GM12872 (cell line): ENCODE data around the gene EXOSC7.

Source experiments
- TF ChIP-seq, protein P1 (sequence below): IDR thresholded peaks from 3 replicates; pipeline ENCODE4 v1.5.1; 2011; ENCODE audit warnings: low read depth, mild to moderate bottlenecking, low read length, moderate library complexity; ENCODE audit not compliant: insufficient read depth

Gene EXOSC7

DNA sequence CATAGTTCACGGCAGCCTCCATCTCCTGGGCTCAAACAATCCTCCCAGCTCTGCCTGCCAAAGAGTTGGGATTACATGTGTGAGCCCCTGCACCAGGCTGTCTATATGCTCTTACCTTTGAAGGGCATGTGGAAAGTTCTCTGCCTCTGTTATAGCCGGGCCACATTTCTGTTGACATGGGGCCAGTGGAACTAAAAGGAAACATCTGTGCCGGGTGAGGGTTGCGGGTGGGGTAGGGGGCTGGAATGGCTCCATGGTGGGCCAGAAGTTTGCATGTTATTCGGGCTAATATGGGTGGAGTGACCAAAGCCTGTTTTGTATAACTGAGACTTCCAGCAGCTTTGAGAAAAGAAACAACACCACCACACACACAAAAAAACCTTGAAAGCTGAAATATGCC is 41.8 kb downstream of the EXOSC7 start:
- TF ChIP-seq, protein P1, sequence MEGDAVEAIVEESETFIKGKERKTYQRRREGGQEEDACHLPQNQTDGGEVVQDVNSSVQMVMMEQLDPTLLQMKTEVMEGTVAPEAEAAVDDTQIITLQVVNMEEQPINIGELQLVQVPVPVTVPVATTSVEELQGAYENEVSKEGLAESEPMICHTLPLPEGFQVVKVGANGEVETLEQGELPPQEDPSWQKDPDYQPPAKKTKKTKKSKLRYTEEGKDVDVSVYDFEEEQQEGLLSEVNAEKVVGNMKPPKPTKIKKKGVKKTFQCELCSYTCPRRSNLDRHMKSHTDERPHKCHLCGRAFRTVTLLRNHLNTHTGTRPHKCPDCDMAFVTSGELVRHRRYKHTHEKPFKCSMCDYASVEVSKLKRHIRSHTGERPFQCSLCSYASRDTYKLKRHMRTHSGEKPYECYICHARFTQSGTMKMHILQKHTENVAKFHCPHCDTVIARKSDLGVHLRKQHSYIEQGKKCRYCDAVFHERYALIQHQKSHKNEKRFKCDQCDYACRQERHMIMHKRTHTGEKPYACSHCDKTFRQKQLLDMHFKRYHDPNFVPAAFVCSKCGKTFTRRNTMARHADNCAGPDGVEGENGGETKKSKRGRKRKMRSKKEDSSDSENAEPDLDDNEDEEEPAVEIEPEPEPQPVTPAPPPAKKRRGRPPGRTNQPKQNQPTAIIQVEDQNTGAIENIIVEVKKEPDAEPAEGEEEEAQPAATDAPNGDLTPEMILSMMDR: no peak

DNA sequence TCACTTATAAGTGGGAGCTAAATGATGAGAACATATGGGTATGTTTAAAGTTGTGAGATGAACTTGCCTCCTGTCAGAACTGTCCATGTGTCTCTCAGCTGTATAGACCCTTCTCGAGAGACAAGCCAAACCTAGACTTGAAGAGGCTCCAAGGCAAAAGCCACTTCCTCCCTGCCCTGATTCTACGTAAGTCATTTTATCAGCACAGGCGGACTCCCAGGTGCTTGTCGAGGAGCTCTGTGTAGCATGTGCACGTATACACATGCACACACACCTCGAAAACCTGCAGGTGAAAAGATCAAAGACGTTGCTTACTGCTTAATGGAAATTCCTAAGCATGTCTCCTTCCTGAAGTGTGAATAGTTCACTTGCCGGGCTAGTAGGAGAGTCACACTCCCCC is 44.5 kb downstream of the EXOSC7 start:
- TF ChIP-seq, protein P1: no peak

DNA sequence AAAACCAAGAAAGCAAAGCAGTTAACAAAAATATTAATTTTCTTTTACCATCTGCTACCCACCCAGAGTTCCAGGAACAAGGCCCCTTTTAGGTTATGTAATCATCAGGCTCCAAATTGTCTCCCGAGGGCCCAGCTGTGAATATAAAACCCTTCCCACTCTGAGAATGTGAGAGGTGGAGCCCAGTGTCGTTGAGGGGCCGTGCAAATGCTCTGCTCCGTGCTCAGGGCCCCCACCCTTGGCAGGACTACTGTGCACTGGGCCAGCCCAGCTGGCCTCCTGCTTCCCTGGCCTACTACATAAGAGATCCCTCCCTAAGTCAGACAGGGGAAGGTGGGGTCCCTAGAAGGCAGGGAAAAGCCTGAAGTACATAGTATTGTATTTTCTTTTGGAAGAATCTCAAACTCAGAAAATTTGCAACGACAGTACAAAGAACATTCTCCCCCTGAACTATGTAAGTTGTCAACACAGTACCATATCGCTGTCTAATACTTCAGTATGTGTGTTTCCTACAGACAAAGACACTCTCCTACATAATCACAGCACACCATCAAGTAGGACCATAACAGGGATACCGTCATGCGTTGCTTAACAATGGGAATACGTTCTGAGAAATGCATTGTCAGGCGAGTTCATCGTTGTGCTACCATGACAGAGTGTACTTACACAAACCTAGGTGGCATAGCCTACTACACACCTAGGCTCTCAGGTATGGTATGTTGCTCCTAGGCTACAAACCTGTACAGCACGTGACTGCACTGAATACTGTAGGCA is 45.7 kb downstream of the EXOSC7 start:
- TF ChIP-seq, protein P1: no peak

DNA sequence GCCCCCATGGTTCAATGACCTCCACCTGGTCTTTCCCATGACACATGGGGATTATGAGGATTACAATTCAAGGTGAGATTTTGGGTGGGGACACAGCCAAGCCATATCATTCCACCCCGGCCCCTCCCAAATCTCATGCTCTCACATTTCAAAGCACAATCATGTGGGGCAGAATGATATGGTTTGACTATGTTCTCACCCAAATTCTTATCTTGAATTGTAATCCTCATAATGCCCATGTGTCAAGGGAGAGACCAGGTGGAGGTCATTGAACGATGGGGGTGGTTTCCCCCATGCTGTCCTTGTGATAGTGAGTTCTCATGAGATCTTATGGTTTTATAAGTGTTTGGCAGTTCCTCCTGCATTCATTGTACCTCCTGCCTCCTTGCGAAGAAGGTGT is 47.6 kb downstream of the EXOSC7 start:
- TF ChIP-seq, protein P1: no peak

DNA sequence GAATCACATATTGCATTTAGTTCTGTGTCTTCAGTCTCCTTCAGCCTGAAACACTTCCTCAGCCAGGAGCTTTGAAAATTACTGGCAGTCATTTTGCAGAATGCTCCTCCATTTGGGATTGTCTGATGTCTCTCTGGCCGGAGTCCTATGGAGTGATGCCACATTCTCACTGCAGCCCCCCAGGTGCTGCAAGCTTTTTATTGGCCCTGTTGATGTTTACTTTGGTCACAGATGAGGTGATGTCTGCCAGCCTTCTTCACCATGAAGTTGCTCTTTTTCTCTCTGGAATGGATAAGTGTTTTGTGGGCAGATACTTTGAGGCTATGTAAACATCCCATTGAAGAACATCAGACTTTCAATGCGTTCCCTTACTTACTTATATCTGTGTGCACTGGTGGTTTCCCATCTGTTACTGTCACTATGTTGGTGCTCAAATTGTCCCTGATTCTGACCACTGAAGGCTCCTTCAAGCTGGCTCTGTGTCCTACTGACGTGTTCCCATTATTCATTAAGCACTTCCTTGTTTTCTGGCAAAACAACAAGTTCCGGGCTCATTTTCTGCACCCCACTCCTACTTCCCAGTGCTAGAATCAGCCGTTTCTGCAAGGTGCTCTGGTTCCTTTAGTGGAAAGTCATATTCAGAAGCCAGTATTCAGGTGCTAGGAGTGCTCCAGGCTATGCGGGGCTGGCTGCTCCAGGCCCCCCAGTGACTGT is 48.7 kb downstream of the EXOSC7 start:
- TF ChIP-seq, protein P1: no peak

DNA sequence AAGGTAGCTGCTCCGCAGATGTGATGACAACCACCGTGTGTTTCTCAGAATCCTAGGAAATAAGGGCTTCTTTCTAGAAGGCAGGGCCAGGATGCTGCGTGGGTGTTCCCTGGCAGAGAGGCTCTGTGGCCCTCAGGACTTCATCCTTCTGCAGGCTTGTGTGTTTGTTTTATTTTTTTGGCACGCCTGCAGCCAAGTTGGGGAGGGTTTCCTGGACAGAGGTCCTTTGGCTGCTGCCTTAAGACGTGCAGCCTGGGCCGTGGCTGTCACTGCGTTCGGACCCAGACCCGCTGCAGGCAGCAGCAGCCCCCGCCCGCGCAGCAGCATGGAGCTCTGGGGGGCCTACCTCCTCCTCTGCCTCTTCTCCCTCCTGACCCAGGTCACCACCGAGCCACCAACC is 50.0 kb downstream of the EXOSC7 start, which contains the start of gene CLEC3B:
CLEC3B (plus strand) TSS at position 266 of the 400 bp plus-strand sequence; CDS start at position 326, 60 bp downstream.
- TF ChIP-seq, protein P1: no peak

DNA sequence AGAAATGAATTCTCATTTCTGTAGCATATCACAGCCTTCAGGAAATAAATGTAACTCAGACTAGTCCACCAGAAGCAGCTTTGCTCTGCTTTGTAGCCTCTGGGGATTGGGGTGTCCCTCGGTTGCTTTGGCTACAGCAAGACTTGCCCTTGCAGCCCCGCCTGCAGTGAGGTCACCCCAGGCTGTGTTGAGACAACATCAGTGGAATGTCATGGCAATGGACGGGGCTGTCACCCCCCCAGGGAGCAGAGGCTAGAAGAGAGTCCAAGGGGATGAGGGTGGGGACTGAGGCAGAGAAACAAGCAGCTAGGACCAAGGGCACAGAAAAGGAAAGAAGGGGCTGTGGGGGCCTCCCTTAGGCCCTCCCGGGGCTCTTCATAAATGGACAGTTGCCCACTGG is 50.9 kb downstream of the EXOSC7 start:
- TF ChIP-seq, protein P1: no peak
